ENCODE results near the gene IRX5. TPM values are rescaled to one million over a fixed set of nuclear protein-coding genes. Genes with fewer than 3 reads are reported as not detected.

The IRX5 gene
- total RNA-seq, 4 donors from 2014 or later, result 0.40 to 0.47 TPM; not detected in 2

GRCh38 chr16:54929090-54930004 lies 1.3 kb upstream of the IRX5 start:
- peaks cover 0 to 5% (median 0%) of the 10 kb centered on the region in 3 donors for H3K9me3 ChIP-seq
- TF ChIP-seq EP300 (IDR thresholded peaks at IDR 0.05) (no peak), POLR2AphosphoS5 (IDR thresholded peaks at IDR 0.05) (peak; percentile 31)
- 0% methylated on average over 5 to 17 of the region's 73 CpGs for whole genome bisulfite sequencing, 2 donors (ENCODE audit: low coverage in 1 of 2)
- peak overlapping the region in 3 of 4 donors; percentile 59 to 74 (median 67) for H3K27ac ChIP-seq
- peaks cover 100% of the 10 kb centered on the region for H3K27me3 ChIP-seq
- peak; percentile 97 for ATAC-seq
- H3K36me3 ChIP-seq, result no peaks in the 10 kb centered on the region
- peaks cover 0 to 61% (median 19%) of the 10 kb centered on the region in 3 donors for H3K4me1 ChIP-seq
- H3K4me3 ChIP-seq, result peak overlapping the region; percentile 13 to 60

- WGBS, 2 donors (ENCODE audit: low coverage in 1 of 2), result 0% methylated on average over 3 to 13 of the region's 24 CpGs
- Histone ChIP-seq H3K4me3 (peak overlapping the region; percentile 42 to 60), H3K4me1 (peaks cover 0 to 63% (median 19%) of the 10 kb centered on the region in 3 donors), H3K27ac (peak overlapping the region in 2 of 4 donors; percentile 56 to 67), H3K27me3 (peaks cover 100% of the 10 kb centered on the region), H3K9me3 (peaks cover 0 to 5% (median 0%) of the 10 kb centered on the region in 3 donors), H3K36me3 (no peaks in the 10 kb centered on the region)
- TF ChIP-seq POLR2AphosphoS5 (IDR thresholded peaks at IDR 0.05) (no peak), POLR2A (IDR thresholded peaks at IDR 0.05) (no peak), EP300 (IDR thresholded peaks at IDR 0.05) (no peak), CTCF (IDR thresholded peaks at IDR 0.05) (no peak)
- ATAC-seq, result no peak
Measured at GRCh38 chr16:54930869-54931119, 129 bp downstream of the IRX5 start.

- Histone ChIP-seq H3K27me3 (peaks cover 100% of the 10 kb centered on the region), H3K4me1 (peaks cover 0 to 69% (median 23%) of the 10 kb centered on the region in 3 donors), H3K4me3 (peak overlapping the region in 1 of 2 donors; percentile 60), H3K36me3 (no peaks in the 10 kb centered on the region), H3K9me3 (peaks cover 0 to 5% (median 0%) of the 10 kb centered on the region in 3 donors), H3K27ac (peak overlapping the region in 2 of 4 donors; percentile 56 to 67)
- TF ChIP-seq POLR2A (IDR thresholded peaks at IDR 0.05) (no peak), POLR2AphosphoS5 (IDR thresholded peaks at IDR 0.05) (no peak), EP300 (IDR thresholded peaks at IDR 0.05) (no peak)
- ATAC-seq, result no peak
- WGBS, 2 donors (ENCODE audit: low coverage in 1 of 2), result 4 to 7% methylated on average over 11 to 14 of the region's 91 CpGs
Measured at GRCh38 chr16:54931120-54932014, 702 bp downstream of the IRX5 start.

- H3K9me3 ChIP-seq, result peaks cover 0 to 5% (median 0%) of the 10 kb centered on the region in 3 donors
- H3K27me3 ChIP-seq, result peaks cover 100% of the 10 kb centered on the region
- TF ChIP-seq CTCF (IDR thresholded peaks at IDR 0.05) (no peak), POLR2AphosphoS5 (IDR thresholded peaks at IDR 0.05) (no peak), EP300 (IDR thresholded peaks at IDR 0.05) (no peak), POLR2A (IDR thresholded peaks at IDR 0.05) (no peak)
- H3K4me1 ChIP-seq, result peaks cover 0 to 77% (median 28%) of the 10 kb centered on the region in 3 donors
- no peak overlapping the region for H3K27ac ChIP-seq
- ATAC-seq, result no peak
- no peaks in the 10 kb centered on the region for H3K36me3 ChIP-seq
- 3% methylated on average over 13 of the region's 48 CpGs; no CpG with 5 or more reads in 1 of the 2 donors for WGBS, 2 donors (ENCODE audit: low coverage in 1 of 2)
- H3K4me3 ChIP-seq, result no peak overlapping the region
Measured at GRCh38 chr16:54932021-54932660, 1.5 kb downstream of the IRX5 start.

- H3K4me1 ChIP-seq, result peaks cover 0 to 81% (median 31%) of the 10 kb centered on the region in 3 donors
- TF ChIP-seq CTCF (IDR thresholded peaks at IDR 0.05) (no peak), EP300 (IDR thresholded peaks at IDR 0.05) (no peak), POLR2A (IDR thresholded peaks at IDR 0.05) (no peak), POLR2AphosphoS5 (IDR thresholded peaks at IDR 0.05) (no peak)
- WGBS, 2 donors (ENCODE audit: low coverage in 1 of 2), result 5% methylated on average over 18 of the region's 52 CpGs; no CpG with 5 or more reads in 1 of the 2 donors
- H3K4me3 ChIP-seq, result no peak overlapping the region
- no peak overlapping the region for H3K27ac ChIP-seq
- ATAC-seq, result no peak
- H3K27me3 ChIP-seq, result peaks cover 100% of the 10 kb centered on the region
- H3K36me3 ChIP-seq, result no peaks in the 10 kb centered on the region
- H3K9me3 ChIP-seq, result peaks cover 0 to 5% (median 0%) of the 10 kb centered on the region in 3 donors
Measured at GRCh38 chr16:54932737-54933254, 2.1 kb downstream of the IRX5 start.

All from gastroesophageal sphincter (tissue), 4 donors.